HG02870 (cell line): ENCODE data around the gene DYSF.
"Not testable (repeated sequence)": the region's sequence is repeated elsewhere in the genome, so short reads cannot be mapped to it uniquely, and the experiment has no call there.

Experiments
- ATAC-seq: cut with Tn5 transposase; IDR thresholded peaks from one replicate; pipeline ENCODE4 v1.9.1; 2021; ENCODE audit warnings: mild to moderate bottlenecking, moderate library complexity; ENCODE audit not compliant: unreplicated experiment

Gene DYSF

GRCh38 chr2:71469403-71470398 is 16.3 kb downstream of the DYSF start:
- no peak for ATAC-seq

GRCh38 chr2:71471276-71471675 is 17.9 kb downstream of the DYSF start:
- ATAC-seq, result no peak

- ATAC-seq, result no peak
These were observed 18.7 kb downstream of the DYSF start for GRCh38 chr2:71472019-71472418.

- ATAC-seq, result no peak
These were observed 20.1 kb downstream of the DYSF start for GRCh38 chr2:71473346-71474031.

- no peak for ATAC-seq
These were observed 20.9 kb downstream of the DYSF start for GRCh38 chr2:71474116-71474743.

GRCh38 chr2:71474744-71475397 is 21.5 kb downstream of the DYSF start:
- no peak for ATAC-seq

- ATAC-seq, result no peak
These were observed 23.1 kb downstream of the DYSF start for GRCh38 chr2:71476495-71476894.

- ATAC-seq, result no peak
These were observed 23.9 kb downstream of the DYSF start for GRCh38 chr2:71477231-71477691.

GRCh38 chr2:71478806-71479205 is 25.4 kb downstream of the DYSF start:
- no peak for ATAC-seq

GRCh38 chr2:71479261-71479660 is 25.9 kb downstream of the DYSF start:
- ATAC-seq, result no peak

- ATAC-seq, result no peak
These were observed 27.8 kb downstream of the DYSF start for GRCh38 chr2:71481111-71481510.

- no peak for ATAC-seq
These were observed 28.7 kb downstream of the DYSF start for GRCh38 chr2:71482055-71482454.

GRCh38 chr2:71483246-71483645 is 29.9 kb downstream of the DYSF start:
- no peak for ATAC-seq

- no peak for ATAC-seq
These were observed 31.0 kb downstream of the DYSF start for GRCh38 chr2:71484354-71484753.

GRCh38 chr2:71486881-71487640 is 33.7 kb downstream of the DYSF start:
- ATAC-seq, result no peak

GRCh38 chr2:71491551-71491950 is 38.2 kb downstream of the DYSF start:
- not testable (repeated sequence) for ATAC-seq

GRCh38 chr2:71492112-71492511 is 38.8 kb downstream of the DYSF start:
- no peak for ATAC-seq

- no peak for ATAC-seq
These were observed 40.7 kb downstream of the DYSF start for GRCh38 chr2:71494091-71494490.

GRCh38 chr2:71494523-71495155 is 41.3 kb downstream of the DYSF start:
- ATAC-seq, result no peak
